IPS-11a (cell line): ENCODE results near the gene TNFRSF21.
"Not testable (repeated sequence)": the region's sequence is repeated elsewhere in the genome, so short reads cannot be mapped to it uniquely, and the experiment has no call there.

ENCODE experiments used
- H3K4me3 ChIP-seq: one replicate; pipeline ENCODE4 v1.5.1; 2013; ENCODE audit warnings: low read depth, low read length, control low read depth

TNFRSF21 gene

DNA sequence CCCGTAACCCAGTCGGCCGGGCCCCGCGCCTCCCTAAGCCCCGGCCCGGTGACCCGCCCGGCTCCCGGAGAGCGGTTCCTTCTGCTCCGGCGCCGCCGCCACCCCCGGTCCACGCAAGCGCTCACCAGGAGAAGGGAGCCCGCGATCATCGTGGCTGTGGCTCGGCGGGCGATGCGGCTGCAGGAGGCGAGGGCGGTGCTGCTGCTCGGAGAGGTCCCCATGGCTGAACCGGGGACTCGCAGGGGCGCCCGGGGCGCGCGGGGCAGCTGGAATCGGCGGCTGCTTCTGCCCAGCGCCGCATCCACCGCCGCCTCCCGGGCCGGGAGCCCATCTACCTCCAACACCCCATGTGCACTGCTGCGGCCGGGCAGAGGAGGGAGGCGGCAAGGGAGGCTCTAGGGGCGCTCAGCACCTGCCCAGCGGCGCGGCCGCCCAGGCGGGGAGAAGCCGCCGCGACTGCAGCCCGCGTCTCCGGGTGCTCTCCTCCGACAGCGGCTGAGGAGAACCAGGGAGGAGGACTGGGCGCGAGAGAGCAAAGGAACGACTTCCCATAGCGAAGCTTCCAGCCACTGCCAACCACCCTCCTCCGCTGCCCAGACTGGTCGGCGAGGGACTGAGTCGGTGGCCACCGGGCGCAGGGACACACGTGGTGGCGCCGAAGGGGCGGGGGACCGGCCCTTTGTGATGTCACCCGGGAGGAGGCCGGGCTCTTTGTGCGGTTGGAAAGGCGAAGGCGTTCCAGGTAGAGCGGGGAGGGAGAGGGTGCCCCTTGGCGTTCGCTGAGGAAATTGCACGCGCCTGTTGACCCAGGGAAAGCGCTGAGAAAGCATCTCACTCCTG is at the start of gene TNFRSF21:
Gene TNFRSF21, minus strand, starts transcription at position 615 of the 840 bp plus-strand sequence. Its CDS starts 394 bp downstream, at position 221.
- H3K4me3 ChIP-seq: peak within 1 kb of the TSS; percentile 87

DNA sequence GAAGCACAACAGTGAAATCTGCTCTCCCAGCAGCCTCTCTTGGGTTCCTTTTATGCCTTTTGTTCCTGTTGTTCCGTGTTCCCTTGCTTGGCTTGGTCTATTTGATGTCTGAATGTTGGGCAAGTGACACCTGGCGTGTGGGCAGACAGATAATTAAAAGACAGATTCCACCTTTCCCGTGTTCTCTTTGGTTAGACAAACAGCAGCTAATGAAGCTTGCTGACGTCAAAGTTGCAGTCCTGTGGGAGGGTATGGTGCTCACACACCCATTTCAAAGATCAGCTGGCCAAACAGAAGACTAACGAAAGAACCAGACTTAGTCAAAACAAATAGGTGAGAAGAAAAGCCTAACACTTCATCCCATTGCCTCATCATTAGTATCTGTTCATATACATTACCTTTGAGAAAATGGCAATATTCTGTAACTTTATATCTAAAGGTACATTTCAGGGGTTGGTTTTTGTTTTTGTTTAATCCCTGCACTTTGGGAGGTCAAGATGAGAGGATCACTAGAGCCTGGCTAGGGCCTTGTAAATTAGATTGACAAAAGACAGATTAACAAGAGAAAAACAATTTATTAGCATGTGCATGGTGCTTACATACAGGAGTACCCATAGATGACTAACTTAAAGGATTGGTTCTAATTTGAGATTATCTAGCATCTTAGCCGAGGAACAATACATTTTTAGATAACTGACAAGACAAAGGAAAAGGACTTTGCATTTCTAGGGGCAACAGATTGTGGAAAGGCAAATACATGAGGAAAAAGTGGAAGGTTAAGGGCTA is 48.9 kb upstream of the TNFRSF21 start:
- no peak overlapping the region for H3K4me3 ChIP-seq

- H3K4me3 ChIP-seq: no peak overlapping the region
These were observed 48.1 kb upstream of the TNFRSF21 start for GRCh38 chr6:47357827-47358226.

GRCh38 chr6:47355496-47355895 is 45.8 kb upstream of the TNFRSF21 start:
- no peak overlapping the region for H3K4me3 ChIP-seq

DNA sequence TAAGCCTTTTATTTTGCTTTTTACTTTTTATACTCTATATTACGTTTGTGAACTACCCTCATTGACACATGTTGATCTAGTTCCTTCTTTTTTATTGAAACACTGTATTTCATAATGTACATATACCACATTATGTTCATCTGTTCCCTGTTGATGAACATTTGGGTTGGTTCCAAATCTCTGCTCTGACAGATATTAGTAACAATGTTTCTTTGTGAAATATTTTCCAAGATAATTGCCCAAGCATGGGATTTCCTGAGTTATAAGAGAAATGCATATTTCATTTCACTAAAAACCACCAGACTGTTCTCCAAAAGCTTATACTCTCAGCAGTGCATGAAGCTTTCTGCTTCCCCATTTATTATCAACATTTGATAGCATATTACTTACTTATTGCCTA is 44.2 kb upstream of the TNFRSF21 start:
- no peak overlapping the region for H3K4me3 ChIP-seq

GRCh38 chr6:47352966-47353365 is 43.3 kb upstream of the TNFRSF21 start:
- no peak overlapping the region for H3K4me3 ChIP-seq

- no peak overlapping the region for H3K4me3 ChIP-seq
These were observed 42.7 kb upstream of the TNFRSF21 start for GRCh38 chr6:47352194-47352920.

DNA sequence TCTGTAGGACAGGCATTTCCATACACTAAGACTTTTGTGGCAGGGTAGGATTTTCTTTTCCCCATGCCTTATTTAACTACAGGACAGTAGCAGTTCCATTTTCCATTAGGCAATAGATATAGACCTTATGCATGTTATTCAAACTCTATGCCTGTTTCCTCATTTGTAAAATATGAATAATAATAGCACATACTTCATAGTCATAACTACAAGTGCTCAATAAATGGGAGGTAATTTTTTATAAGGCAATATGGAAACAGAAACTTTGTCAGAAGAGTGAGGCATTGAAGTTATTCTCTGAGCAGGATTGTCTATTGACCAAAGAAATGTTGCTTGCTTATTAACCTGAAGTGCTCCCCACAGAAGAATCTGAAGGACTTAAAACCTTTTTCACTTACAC is 41.9 kb upstream of the TNFRSF21 start:
- H3K4me3 ChIP-seq: no peak overlapping the region

DNA sequence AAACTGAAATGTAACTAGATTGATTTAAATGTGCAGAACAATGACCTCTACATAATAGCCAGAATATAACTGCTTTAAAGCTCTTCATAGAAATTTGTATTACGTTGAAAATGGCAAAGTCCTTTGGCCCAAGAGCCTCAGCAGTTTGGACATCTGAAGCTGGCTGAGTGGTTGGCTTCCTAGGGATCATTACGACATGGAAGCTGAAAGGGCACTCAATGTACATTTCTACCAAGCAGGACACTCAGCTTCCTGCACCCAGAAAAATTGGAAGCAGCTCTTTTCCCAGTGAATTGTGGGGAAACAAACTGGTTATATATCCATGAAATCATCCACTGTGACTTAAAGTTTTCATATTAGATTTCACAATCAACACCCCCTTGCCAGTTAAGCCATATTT is 40.2 kb upstream of the TNFRSF21 start:
- H3K4me3 ChIP-seq: no peak overlapping the region

DNA sequence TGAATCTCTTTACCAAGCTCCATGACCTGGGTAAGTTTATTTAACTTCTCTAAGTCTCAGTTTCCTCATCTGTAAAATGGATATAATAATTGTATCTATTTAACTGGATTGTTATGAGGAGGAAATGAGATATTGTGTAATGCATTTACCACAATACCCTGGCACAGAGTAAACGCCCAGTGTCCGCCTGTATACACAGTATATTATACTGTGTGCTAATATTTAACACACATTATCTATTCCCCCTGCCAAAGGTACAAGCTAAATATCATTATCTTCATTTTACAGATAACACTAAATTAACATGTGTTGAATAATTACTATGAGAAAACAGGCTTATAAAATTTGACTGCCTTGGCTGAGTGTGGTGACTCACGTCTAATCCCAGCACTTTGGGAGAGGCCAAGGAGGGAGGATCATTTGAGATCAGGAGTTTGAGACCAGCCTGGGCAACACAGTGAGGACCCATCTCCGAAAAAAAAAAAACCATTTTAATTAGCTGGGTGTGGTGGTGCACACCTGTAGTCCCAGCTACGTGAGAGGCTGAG is 38.7 kb upstream of the TNFRSF21 start:
- no peak overlapping the region for H3K4me3 ChIP-seq

DNA sequence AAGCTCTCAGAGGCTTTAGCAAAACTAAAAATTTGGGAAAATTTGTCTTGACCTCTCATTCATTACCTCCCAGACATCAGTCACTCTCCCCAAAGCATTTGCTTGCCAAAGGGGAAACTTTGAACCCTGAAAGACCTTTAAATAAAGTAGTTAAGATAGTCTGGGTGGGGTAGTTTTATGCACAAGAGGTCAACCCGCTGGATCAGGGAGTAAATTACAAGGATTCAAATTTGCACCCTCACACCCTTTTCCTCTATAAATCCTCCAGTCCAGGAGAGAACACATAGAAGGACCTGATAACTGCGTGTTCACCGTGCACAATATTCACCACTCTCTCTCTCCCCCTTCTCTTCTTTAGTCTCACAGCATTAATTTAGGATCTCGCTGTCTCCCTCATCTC is 36.1 kb upstream of the TNFRSF21 start:
- H3K4me3 ChIP-seq: no peak overlapping the region

DNA sequence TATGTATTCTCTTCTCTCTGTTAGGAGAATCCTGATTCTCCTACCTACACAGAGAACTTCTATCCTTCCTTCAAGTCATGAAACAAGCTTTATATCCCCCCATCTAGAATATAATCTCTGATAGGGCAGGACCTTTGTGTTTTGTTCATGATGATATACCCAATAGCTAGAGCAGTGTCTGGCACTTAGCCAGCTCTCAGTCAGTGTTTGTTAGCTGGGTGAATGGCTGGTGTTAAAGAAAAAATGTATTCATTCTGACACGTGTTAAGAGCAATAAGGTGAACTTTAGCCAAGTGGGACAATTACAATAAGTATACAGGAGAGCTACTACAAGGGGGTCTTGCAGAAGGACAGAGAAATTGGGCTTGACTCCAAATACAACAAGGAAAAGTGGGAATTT is 34.3 kb upstream of the TNFRSF21 start:
- no peak overlapping the region for H3K4me3 ChIP-seq

- no peak overlapping the region for H3K4me3 ChIP-seq
These were observed 33.9 kb upstream of the TNFRSF21 start for GRCh38 chr6:47343600-47343999.

GRCh38 chr6:47342824-47343223 is 33.1 kb upstream of the TNFRSF21 start:
- no peak overlapping the region for H3K4me3 ChIP-seq

DNA sequence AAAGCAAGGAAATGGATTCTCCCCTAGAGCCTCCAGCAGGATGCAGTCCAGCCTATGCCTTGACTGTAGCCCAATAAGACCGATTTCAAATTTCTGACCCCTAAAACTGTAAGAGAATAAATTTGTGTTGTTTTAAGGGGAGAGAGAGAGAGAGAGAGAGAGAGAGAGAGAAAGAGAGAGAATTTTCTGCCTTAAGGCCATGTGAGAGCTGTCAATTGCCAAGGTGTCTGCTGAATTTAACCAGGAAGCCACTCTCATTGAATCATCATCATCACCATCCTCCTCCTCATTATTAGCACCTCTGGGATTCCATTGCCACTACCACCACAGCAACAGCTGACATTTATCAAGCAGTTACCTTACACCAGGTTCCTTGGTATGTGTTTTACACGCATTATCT is 27.8 kb upstream of the TNFRSF21 start:
- no peak overlapping the region for H3K4me3 ChIP-seq

DNA sequence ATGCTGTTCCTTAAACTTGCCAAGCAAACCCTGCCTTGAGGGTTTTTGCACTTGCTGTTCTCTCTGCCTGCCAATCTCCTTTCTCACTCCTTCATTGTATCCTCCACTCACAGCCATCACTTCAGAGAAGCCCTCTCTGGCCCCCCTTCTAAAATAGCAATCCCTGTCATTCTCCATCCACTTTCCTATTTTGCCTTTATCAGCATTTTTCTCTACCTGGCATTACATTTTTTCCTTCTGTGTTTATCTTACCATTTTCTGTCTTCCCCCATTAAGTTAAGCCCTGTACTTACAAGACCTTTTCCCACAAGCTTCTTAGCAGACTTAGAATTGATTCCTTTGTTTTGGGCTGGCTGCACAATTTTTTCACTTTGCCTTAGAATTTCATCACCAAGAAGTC is 26.6 kb upstream of the TNFRSF21 start:
- H3K4me3 ChIP-seq: no peak overlapping the region

- H3K4me3 ChIP-seq: no peak overlapping the region
These were observed 25.8 kb upstream of the TNFRSF21 start for GRCh38 chr6:47335466-47335865.

DNA sequence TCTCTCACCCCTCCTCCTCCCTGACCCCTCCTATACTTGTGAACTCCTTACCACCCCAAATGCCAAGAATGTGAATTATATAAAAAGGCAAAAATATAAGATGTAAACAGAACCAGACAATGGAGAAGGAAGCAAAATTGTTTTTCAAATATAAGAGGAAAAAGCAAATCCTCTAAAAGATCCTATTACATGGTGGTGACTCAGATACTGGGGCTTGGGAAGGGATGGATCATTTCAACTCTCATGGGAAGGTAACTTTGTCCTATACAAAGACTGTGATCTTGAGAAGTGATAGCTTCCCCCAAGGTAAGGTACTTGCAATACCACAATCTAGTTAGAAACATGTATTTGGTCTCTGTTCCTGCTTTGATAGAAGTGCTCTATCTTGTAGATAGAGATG is 24.6 kb upstream of the TNFRSF21 start:
- no peak overlapping the region for H3K4me3 ChIP-seq

- not testable (repeated sequence) for H3K4me3 ChIP-seq
These were observed 18.9 kb upstream of the TNFRSF21 start for GRCh38 chr6:47328606-47329005.

DNA sequence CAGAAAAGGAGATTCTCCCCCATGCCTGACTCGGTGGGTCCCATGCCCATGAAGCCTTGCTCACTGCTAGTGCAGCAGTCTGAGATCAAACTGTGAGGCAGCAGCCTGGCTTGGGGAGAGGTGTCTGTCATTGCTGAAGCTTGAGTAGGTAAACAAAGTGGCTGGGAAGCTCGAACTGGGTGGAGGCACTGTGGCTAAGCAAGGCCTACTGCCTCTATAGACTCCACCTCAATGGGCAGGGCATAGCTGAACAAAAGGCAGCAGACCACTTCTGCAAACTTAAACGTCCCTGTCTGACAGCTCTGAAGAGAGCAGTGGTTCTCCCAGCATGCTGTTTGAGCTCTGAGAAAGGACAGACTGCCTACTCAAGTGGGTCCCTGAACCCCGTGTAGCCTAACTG is 18.4 kb upstream of the TNFRSF21 start:
- not testable (repeated sequence) for H3K4me3 ChIP-seq

DNA sequence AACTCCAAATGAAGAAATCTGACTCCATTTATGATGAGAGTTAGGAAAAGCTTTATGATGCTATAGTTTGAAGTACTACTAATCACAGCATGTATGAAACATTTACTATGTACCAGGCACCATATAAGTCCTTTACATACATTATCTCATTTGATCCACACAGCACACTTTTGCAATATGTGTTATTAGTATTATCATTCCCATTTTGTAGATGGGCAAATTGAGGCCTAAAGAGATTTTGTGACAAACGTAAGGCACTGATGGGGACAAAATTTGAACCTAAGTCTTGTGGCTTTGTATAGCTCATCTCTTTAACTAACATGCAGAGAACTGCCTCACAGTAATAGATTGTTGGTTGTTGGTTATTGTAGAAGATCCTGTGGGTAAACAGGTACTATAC is 14.2 kb upstream of the TNFRSF21 start:
- H3K4me3 ChIP-seq: no peak overlapping the region
